Ecto neural progenitor cell (in vitro differentiated cells): ENCODE data around the gene CCDC179.

Source experiments
- DNase-seq: peaks from one replicate; pipeline ENCODE4 v3.0.0-alpha.2; 2018; ENCODE audit warnings: low spot score

CCDC179 gene

DNA sequence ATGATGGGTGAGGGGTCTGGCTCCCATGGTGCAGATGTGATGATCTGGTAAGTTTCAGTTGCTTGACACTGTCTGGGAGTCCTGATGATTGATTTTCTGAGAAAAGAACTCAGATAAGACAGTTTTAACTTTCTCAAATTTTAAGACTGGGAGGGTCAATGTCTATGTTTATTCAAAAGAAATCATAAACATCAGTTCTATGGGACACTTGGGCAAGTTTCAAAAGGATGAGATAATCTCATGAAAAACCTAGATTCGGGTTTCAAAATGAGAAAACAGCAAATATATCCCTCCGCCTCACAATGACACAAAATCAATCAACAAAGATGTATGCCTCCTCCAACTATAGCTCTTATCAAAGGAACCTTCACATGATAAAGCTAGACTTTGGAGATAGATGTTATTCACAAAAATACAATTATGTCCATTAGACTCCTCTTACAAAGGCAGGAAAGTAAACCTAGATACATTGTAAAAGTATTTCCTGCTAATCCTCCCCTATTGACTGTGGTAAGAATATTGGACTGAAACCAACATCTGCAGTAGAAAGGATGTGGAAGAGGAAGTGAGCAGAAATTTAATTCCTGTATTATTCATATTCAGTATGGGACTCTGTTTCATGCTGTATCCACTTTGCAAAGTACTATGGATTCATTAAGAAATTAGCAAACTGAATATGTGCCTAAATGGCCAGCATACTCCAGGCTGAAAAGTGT is 52.3 kb downstream of the CCDC179 start:
- no peak for DNase-seq

- DNase-seq = no peak
Measured at GRCh38 chr11:22807391-22807790, 52.9 kb downstream of the CCDC179 start.

DNA sequence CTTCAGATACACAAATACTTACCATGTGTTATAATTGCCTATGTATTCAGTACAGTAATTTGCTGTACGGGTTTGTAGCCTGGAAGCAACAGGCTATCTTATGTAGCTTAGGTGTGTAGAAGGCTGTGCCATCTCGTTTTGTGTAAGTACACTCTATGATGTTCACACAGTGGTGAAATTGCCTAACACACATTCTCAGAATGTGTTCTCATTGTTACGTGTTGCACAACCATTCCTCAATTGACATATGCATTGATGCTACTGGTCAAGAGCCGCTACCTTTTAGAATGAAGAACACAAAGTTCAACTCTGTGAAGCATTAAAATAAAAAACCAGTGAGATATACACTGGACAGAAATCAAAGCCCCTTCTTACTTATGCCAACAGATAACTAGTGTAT is 57.4 kb downstream of the CCDC179 start:
- DNase-seq = no peak

- no peak for DNase-seq
Measured at GRCh38 chr11:22800482-22800881, 59.8 kb downstream of the CCDC179 start.

DNA sequence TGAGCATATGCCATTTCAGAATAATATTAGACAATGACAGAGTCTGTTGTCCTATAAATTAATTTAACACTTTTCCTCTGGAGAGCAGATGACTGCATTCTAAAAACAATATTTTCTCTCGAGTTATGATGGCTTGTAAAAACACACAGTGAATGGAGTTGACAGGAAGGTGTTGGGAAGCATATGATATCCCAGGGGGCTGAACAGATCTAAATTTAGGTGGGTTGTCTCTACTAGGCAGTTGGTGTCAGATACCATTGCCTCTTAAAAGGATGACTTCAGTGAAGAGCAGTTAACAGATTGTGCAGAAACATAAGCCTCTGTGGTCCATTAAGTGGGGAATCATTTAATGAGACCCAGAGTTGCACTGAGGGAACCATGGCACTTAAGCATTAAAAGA is 61.4 kb downstream of the CCDC179 start:
- DNase-seq = no peak

- DNase-seq = no peak
Measured at GRCh38 chr11:22797047-22797446, 63.2 kb downstream of the CCDC179 start.
